Measurements from ENCODE around the gene NTN1.

Gene NTN1

DNA sequence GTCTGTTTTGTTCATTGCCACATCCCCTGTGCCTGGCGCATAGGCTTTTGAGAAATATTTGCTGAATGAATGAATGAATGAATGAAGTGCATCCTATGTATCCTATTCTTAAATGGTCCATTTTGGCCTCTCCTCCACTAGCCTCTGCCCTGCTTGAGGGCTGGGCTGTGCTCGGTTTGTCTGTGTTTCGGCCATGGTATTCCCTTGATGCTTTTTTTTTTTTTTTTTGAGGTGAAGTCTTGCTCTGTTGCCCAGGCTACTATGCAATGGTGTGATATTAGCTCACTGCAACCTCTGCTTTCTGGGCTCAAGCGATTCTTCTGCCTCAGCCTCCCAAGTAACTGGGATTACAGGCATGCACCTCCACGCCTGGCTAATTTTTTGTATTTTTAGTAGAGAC lies 110.1 kb downstream of the NTN1 start:
- Histone ChIP-seq H3K4me3 (ENCODE audit: low read depth in 1 of 5, low read length in 5 of 5) (no peak overlapping the region), H3K27ac (ENCODE audit: low read depth, low read length) (no peak overlapping the region), H3K36me3 (ENCODE audit: control insufficient read depth in 5 of 5, insufficient read depth in 5 of 5, low read length in 5 of 5) (no peaks in the 10 kb centered on the region), H3K27me3 (ENCODE audit: control insufficient read depth in 5 of 5, insufficient read depth in 4 of 5, low read length in 5 of 5) (peaks cover 0 to 6% (median 0%) of the 10 kb centered on the region in 5 donors), H3K9ac (ENCODE audit: low read length in 5 of 5) (no peak overlapping the region), H3K9me3 (ENCODE audit: control insufficient read depth in 5 of 5, low read length in 5 of 5) (no peaks in the 10 kb centered on the region), H3K4me1 (ENCODE audit: control insufficient read depth in 5 of 5, insufficient read depth in 5 of 5, low read length in 5 of 5) (no peaks in the 10 kb centered on the region)

DNA sequence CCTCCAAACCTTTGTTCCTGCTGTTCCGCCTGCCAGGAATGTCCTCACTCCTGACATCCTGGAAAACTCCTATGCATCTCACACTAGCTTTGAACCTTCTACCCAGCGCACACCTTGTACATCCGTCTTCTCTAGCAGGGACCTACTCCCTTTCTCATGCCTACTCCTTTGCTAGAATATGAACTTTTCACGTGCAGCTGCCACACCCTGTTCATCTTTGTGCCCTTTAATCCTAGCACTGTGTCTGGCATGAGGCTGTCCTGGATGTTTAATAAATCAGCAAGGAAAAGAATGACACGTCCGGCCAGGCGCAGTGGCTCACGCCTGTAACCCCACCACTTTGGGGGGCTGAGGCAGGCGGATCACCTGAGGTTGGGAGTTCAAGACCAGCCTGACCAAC lies 111.0 kb downstream of the NTN1 start:
- Histone ChIP-seq H3K27me3 (ENCODE audit: control insufficient read depth in 5 of 5, insufficient read depth in 4 of 5, low read length in 5 of 5) (peaks cover 0 to 5% (median 0%) of the 10 kb centered on the region in 5 donors), H3K36me3 (ENCODE audit: control insufficient read depth in 5 of 5, insufficient read depth in 5 of 5, low read length in 5 of 5) (no peaks in the 10 kb centered on the region), H3K27ac (ENCODE audit: low read depth, low read length) (no peak overlapping the region), H3K4me1 (ENCODE audit: control insufficient read depth in 5 of 5, insufficient read depth in 5 of 5, low read length in 5 of 5) (no peaks in the 10 kb centered on the region), H3K9me3 (ENCODE audit: control insufficient read depth in 5 of 5, low read length in 5 of 5) (no peaks in the 10 kb centered on the region), H3K9ac (ENCODE audit: low read length in 5 of 5) (no peak overlapping the region), H3K4me3 (ENCODE audit: low read depth in 1 of 5, low read length in 5 of 5) (no peak overlapping the region)

DNA sequence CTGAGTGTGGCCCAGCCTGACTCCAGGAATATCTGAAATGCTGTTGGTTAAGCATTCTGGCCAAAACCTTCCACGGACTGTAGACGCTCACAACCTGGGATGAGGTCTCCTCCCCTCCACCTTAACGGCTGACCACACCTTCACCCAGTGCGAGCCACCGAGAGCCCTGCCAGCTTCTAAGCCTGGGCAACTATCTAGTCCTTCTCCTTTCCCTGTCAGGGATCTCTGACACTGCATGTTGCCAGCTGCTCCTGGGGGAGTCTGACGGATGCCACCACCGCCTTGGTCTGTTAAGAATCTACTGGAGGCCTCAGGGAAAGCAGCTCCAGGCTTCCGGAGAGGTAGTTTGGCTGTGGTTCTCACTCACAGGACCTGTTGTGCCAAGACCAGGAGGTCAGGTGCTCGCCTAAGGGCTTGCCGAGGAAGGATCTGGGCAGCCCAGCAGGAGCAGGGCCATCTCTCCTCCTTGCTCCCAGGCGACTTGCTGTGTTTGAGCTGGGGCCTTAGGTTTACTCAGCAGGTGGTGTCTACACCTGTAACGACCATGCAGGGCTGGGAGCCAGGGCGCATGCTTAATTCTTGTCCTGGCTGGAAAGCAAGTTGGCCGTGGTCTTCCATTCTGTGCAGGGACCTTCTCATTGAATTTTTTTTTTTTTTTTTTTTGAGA lies 111.8 kb downstream of the NTN1 start:
- Histone ChIP-seq H3K36me3 (ENCODE audit: control insufficient read depth in 5 of 5, insufficient read depth in 5 of 5, low read length in 5 of 5) (no peaks in the 10 kb centered on the region), H3K27me3 (ENCODE audit: control insufficient read depth in 5 of 5, insufficient read depth in 4 of 5, low read length in 5 of 5) (peaks cover 0 to 4% (median 0%) of the 10 kb centered on the region in 5 donors), H3K4me3 (ENCODE audit: low read depth in 1 of 5, low read length in 5 of 5) (no peak overlapping the region), H3K4me1 (ENCODE audit: control insufficient read depth in 5 of 5, insufficient read depth in 5 of 5, low read length in 5 of 5) (no peaks in the 10 kb centered on the region), H3K27ac (ENCODE audit: low read depth, low read length) (no peak overlapping the region), H3K9me3 (ENCODE audit: control insufficient read depth in 5 of 5, low read length in 5 of 5) (no peaks in the 10 kb centered on the region), H3K9ac (ENCODE audit: low read length in 5 of 5) (no peak overlapping the region)

DNA sequence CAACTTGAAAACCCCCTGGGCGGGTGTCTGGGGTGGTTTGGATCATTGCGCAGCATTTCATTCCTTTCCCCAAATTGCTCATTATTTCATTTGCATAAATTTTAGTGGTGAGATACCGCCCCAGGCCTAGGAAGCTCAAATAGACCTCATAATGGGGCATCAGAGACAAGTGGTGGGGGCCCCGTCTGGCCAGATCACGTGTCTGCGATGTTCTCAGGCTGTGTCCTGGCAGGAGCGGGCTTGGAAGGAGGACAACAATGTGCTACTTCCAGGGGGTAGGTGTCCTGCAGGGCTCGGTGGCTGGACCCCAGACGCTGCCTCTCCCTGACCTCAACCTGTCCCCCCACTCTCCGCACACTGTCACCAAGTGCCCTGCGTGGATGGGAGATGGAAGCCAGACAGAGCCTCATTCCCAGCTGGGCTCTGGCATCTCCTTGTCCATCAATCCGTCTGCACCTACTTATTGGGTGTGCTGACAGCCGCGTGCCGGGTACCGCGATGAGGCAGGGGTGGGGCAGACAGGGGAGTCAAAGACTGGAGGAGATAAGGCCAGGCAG lies 116.9 kb downstream of the NTN1 start:
- no peaks in the 10 kb centered on the region for H3K9me3 ChIP-seq (ENCODE audit: control insufficient read depth in 5 of 5, low read length in 5 of 5)
- H3K4me3 ChIP-seq (ENCODE audit: low read depth in 1 of 5, low read length in 5 of 5): no peak overlapping the region
- no peaks in the 10 kb centered on the region for H3K36me3 ChIP-seq (ENCODE audit: control insufficient read depth in 5 of 5, insufficient read depth in 5 of 5, low read length in 5 of 5)
- no peaks in the 10 kb centered on the region for H3K4me1 ChIP-seq (ENCODE audit: control insufficient read depth in 5 of 5, insufficient read depth in 5 of 5, low read length in 5 of 5)
- H3K27ac ChIP-seq (ENCODE audit: low read depth, low read length): no peak overlapping the region
- peaks cover 0 to 4% (median 0%) of the 10 kb centered on the region in 5 donors for H3K27me3 ChIP-seq (ENCODE audit: control insufficient read depth in 5 of 5, insufficient read depth in 4 of 5, low read length in 5 of 5)
- no peak overlapping the region for H3K9ac ChIP-seq (ENCODE audit: low read length in 5 of 5)

DNA sequence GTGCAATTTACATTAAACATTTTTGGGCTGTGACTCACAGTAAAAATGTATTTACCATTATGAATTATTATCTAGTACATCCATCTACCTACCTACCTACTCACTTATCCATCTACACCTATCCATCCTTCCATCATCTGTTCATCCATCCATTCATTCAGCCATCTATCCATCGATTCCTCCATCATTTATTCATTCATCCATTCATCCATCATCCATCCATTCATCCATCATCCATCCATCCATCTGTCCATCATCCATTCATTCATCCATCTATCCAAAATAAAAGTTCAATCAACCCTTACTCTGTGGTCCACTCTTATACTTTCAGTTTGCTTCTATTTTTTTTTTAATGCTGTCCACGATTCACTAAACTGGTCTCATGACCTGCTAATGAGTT lies 118.4 kb downstream of the NTN1 start:
- no peak overlapping the region for H3K9ac ChIP-seq (ENCODE audit: low read length in 5 of 5)
- H3K27me3 ChIP-seq (ENCODE audit: control insufficient read depth in 5 of 5, insufficient read depth in 4 of 5, low read length in 5 of 5): peaks cover 0 to 4% (median 0%) of the 10 kb centered on the region in 5 donors
- no peaks in the 10 kb centered on the region for H3K36me3 ChIP-seq (ENCODE audit: control insufficient read depth in 5 of 5, insufficient read depth in 5 of 5, low read length in 5 of 5)
- H3K4me3 ChIP-seq (ENCODE audit: low read depth in 1 of 5, low read length in 5 of 5): no peak overlapping the region
- no peak overlapping the region for H3K27ac ChIP-seq (ENCODE audit: low read depth, low read length)
- no peaks in the 10 kb centered on the region for H3K9me3 ChIP-seq (ENCODE audit: control insufficient read depth in 5 of 5, low read length in 5 of 5)
- H3K4me1 ChIP-seq (ENCODE audit: control insufficient read depth in 5 of 5, insufficient read depth in 5 of 5, low read length in 5 of 5): no peaks in the 10 kb centered on the region

DNA sequence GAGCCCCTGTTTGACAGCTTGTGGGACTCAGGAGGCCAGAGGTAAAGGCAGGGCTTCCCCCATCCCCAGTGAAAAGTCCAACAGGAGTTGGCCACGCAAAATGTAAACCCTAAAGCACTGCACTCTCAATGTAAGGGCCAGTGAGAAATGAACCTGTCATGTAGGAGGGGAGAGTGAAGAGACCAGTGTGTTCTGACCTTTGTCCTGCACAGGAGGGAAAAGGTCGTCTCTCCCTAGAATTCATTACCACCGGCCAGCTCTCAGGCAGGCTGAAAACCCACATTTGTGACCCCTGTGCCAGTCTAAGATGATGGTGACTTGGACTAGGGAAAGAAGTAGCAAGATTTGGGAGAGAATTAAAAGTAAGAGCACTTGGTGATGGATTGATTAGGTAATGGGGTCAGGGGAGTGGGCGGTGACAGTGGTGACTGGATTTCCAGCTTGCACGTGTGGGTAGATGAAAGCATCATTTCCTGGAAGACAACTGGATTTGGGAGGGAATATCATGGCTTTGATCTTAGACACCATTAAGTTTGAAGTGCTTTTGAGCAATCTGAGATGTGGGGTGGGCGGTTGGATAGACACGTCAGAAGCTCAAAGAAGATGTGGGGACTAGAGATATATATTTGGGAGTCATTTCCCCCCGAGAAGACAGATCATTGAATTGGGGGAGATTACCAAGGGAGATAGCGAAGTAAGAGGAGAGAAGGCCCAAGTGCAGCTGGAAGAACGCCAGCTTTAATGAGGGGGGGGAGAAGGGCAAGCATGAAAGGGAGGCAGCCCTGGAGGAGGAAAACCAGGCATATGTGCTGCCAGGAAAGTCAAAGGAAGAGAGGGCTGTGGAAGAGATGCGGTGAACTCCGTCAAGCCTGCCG lies 119.5 kb downstream of the NTN1 start:
- Histone ChIP-seq H3K9me3 (ENCODE audit: control insufficient read depth in 5 of 5, low read length in 5 of 5) (no peaks in the 10 kb centered on the region), H3K9ac (ENCODE audit: low read length in 5 of 5) (no peak overlapping the region), H3K27me3 (ENCODE audit: control insufficient read depth in 5 of 5, insufficient read depth in 4 of 5, low read length in 5 of 5) (peaks cover 0 to 1% (median 0%) of the 10 kb centered on the region in 5 donors), H3K4me3 (ENCODE audit: low read depth in 1 of 5, low read length in 5 of 5) (no peak overlapping the region), H3K36me3 (ENCODE audit: control insufficient read depth in 5 of 5, insufficient read depth in 5 of 5, low read length in 5 of 5) (no peaks in the 10 kb centered on the region), H3K27ac (ENCODE audit: low read depth, low read length) (no peak overlapping the region), H3K4me1 (ENCODE audit: control insufficient read depth in 5 of 5, insufficient read depth in 5 of 5, low read length in 5 of 5) (no peaks in the 10 kb centered on the region)

DNA sequence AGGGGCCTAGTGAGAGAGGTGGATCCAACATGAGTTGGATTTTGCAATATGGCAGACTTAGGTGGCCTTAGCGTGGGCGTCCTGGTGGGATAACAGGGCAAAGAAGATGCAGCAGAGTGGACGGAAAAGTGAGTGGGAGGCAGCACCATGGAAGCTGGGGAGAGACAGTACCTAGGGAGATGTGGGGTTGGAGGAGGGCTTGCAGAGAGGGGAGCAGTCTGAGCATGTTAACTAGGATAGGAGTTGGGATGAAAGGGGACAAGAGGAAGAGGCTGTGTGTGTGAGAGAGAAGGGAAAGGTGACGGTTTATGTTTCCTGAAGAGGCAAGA lies 120.1 kb downstream of the NTN1 start:
- Histone ChIP-seq H3K4me1 (ENCODE audit: control insufficient read depth in 5 of 5, insufficient read depth in 5 of 5, low read length in 5 of 5) (no peaks in the 10 kb centered on the region), H3K9me3 (ENCODE audit: control insufficient read depth in 5 of 5, low read length in 5 of 5) (no peaks in the 10 kb centered on the region), H3K4me3 (ENCODE audit: low read depth in 1 of 5, low read length in 5 of 5) (no peak overlapping the region), H3K27me3 (ENCODE audit: control insufficient read depth in 5 of 5, insufficient read depth in 4 of 5, low read length in 5 of 5) (no peaks in the 10 kb centered on the region), H3K36me3 (ENCODE audit: control insufficient read depth in 5 of 5, insufficient read depth in 5 of 5, low read length in 5 of 5) (no peaks in the 10 kb centered on the region), H3K27ac (ENCODE audit: low read depth, low read length) (no peak overlapping the region), H3K9ac (ENCODE audit: low read length in 5 of 5) (no peak overlapping the region)

DNA sequence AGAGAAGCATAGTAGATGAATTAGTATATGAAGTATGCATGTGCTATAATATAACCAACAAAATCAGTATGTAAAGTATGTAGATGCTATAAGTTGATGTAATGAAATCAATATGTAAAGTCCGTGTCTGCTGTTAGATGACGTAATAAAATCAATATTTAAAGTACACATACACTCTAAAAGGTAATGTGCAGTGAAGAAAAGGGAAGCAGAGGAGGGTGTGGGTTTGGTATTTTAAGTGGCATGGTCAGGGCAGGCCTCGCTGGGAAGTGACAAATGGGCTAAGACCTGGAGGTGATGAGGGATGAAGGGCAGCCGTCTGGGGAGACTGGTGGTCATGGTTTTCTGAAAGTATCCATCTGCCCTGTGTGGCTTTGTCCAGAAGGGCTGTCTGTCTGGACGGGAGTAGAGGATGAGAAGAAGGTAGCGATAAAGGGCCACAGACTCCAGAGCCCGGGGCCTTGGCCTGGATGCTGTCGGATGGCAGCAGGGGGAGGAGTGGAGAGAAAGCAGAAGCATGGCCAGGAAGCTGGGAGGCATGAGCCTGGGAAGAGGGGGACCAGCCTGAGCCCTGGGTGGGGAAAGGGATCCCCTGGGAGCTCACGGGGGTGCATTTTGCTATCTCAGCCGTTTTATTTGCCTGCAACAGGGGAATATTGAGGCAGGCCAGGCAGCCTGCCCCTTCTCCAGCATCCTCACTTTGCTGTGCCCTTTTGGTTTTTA lies 121.6 kb downstream of the NTN1 start:
- H3K9me3 ChIP-seq (ENCODE audit: control insufficient read depth in 5 of 5, low read length in 5 of 5): no peaks in the 10 kb centered on the region
- H3K36me3 ChIP-seq (ENCODE audit: control insufficient read depth in 5 of 5, insufficient read depth in 5 of 5, low read length in 5 of 5): no peaks in the 10 kb centered on the region
- no peaks in the 10 kb centered on the region for H3K4me1 ChIP-seq (ENCODE audit: control insufficient read depth in 5 of 5, insufficient read depth in 5 of 5, low read length in 5 of 5)
- no peaks in the 10 kb centered on the region for H3K27me3 ChIP-seq (ENCODE audit: control insufficient read depth in 5 of 5, insufficient read depth in 4 of 5, low read length in 5 of 5)
- no peak overlapping the region for H3K9ac ChIP-seq (ENCODE audit: low read length in 5 of 5)
- H3K4me3 ChIP-seq (ENCODE audit: low read depth in 1 of 5, low read length in 5 of 5): no peak overlapping the region
- H3K27ac ChIP-seq (ENCODE audit: low read depth, low read length): no peak overlapping the region

DNA sequence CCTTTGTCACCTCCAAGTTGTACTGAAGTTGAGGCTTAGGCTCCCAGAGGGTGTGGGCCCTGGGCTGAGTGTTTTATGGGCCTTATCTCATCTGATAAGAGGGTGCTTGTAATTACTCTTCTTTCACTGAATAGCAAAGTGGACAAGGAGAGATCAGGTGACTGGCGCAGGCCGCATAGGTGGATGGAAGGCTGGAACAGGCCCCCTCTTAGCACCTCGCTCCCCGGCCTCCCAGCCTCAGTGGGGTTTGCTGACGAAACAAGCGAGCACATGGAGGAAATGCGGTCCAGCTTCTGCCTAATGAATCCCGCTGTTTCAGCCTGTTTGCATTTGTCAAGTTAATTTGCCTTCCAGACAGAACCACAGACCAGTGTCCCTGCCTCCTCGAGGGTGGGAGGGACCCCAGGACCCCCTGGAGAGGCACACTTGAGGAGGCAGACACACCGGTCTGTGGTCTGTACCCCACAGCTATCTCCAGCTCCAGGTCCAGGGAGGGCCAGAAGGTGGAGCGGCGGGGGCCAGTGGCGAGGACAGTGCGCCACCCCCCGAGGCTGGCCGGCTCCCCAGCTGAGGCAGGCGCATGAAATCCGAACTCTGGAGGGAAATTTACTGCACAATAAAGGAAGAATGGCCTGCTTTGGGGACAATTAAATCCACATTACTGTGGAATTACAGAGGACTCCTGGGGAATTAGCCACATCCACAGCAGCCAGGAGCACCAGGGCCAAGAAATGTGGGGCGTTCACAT lies 123.4 kb downstream of the NTN1 start:
- Histone ChIP-seq H3K9ac (ENCODE audit: low read length in 5 of 5) (no peak overlapping the region), H3K27ac (ENCODE audit: low read depth, low read length) (no peak overlapping the region), H3K27me3 (ENCODE audit: control insufficient read depth in 5 of 5, insufficient read depth in 4 of 5, low read length in 5 of 5) (no peaks in the 10 kb centered on the region), H3K9me3 (ENCODE audit: control insufficient read depth in 5 of 5, low read length in 5 of 5) (no peaks in the 10 kb centered on the region), H3K4me3 (ENCODE audit: low read depth in 1 of 5, low read length in 5 of 5) (no peak overlapping the region), H3K36me3 (ENCODE audit: control insufficient read depth in 5 of 5, insufficient read depth in 5 of 5, low read length in 5 of 5) (no peaks in the 10 kb centered on the region), H3K4me1 (ENCODE audit: control insufficient read depth in 5 of 5, insufficient read depth in 5 of 5, low read length in 5 of 5) (peaks cover 0 to 5% (median 4%) of the 10 kb centered on the region in 5 donors)

All from subcutaneous abdominal adipose tissue (tissue), 5 donors.